ENCODE data around the gene FHIP1B.

FHIP1B gene

GRCh38 chr11:6202041-6202440, 32.4 kb downstream of the FHIP1B start:
- Histone ChIP-seq H3K9me3 (ENCODE audit: control insufficient read depth, low read length) (no peaks in the 10 kb centered on the region), H3K4me3 (ENCODE audit: extremely low read depth, insufficient read depth, low read length, poor library complexity, severe bottlenecking) (no peak overlapping the region), H3K27ac (ENCODE audit: low read depth, low read length, severe bottlenecking) (no peak overlapping the region), H3K4me1 (ENCODE audit: control insufficient read depth, insufficient read depth, low read length, poor library complexity, severe bottlenecking) (no peaks in the 10 kb centered on the region), H3K36me3 (ENCODE audit: control insufficient read depth, insufficient read depth, low read length) (peaks cover 11% of the 10 kb centered on the region)
- 90 to 100% methylated on average over 1 of the region's 1 CpG for WGBS, 2 experiments (ENCODE audit: insufficient coverage in 2 of 2)

GRCh38 chr11:6201481-6201880, 33.0 kb downstream of the FHIP1B start:
- WGBS, 2 experiments (ENCODE audit: insufficient coverage in 2 of 2): 94% methylated on average over 2 of the region's 2 CpGs; no CpG with 5 or more reads in 1 of the 2 experiments
- no peak overlapping the region for H3K4me3 ChIP-seq (ENCODE audit: extremely low read depth, insufficient read depth, low read length, poor library complexity, severe bottlenecking)
- H3K9me3 ChIP-seq (ENCODE audit: control insufficient read depth, low read length): no peaks in the 10 kb centered on the region
- peaks cover 6% of the 10 kb centered on the region for H3K36me3 ChIP-seq (ENCODE audit: control insufficient read depth, insufficient read depth, low read length)
- no peak overlapping the region for H3K27ac ChIP-seq (ENCODE audit: low read depth, low read length, severe bottlenecking)
- H3K4me1 ChIP-seq (ENCODE audit: control insufficient read depth, insufficient read depth, low read length, poor library complexity, severe bottlenecking): no peaks in the 10 kb centered on the region

GRCh38 chr11:6200975-6201374, 33.5 kb downstream of the FHIP1B start:
- Histone ChIP-seq H3K4me1 (ENCODE audit: control insufficient read depth, insufficient read depth, low read length, poor library complexity, severe bottlenecking) (no peaks in the 10 kb centered on the region), H3K4me3 (ENCODE audit: extremely low read depth, insufficient read depth, low read length, poor library complexity, severe bottlenecking) (no peak overlapping the region), H3K27ac (ENCODE audit: low read depth, low read length, severe bottlenecking) (no peak overlapping the region), H3K9me3 (ENCODE audit: control insufficient read depth, low read length) (no peaks in the 10 kb centered on the region), H3K36me3 (ENCODE audit: control insufficient read depth, insufficient read depth, low read length) (peaks cover 5% of the 10 kb centered on the region)
- WGBS, 2 experiments (ENCODE audit: insufficient coverage in 2 of 2): 75 to 77% methylated on average over 3 to 4 of the region's 4 CpGs

GRCh38 chr11:6199174-6199810, 35.1 kb downstream of the FHIP1B start, which contains the start of gene OR52W1:
TSS of gene OR52W1 (plus strand) at chr11:6199224. CDS start at chr11:6199224, 0 bp downstream.
- Histone ChIP-seq H3K4me1 (ENCODE audit: control insufficient read depth, insufficient read depth, low read length, poor library complexity, severe bottlenecking) (no peaks in the 10 kb centered on the region), H3K9me3 (ENCODE audit: control insufficient read depth, low read length) (no peaks in the 10 kb centered on the region), H3K27ac (ENCODE audit: low read depth, low read length, severe bottlenecking) (no peak within 1 kb of the TSS), H3K4me3 (ENCODE audit: extremely low read depth, insufficient read depth, low read length, poor library complexity, severe bottlenecking) (no peak within 1 kb of the TSS), H3K36me3 (ENCODE audit: control insufficient read depth, insufficient read depth, low read length) (no peaks in the 10 kb centered on the region)
- 93 to 100% methylated on average over 4 to 5 of the region's 5 CpGs for WGBS, 2 experiments (ENCODE audit: insufficient coverage in 2 of 2)

GRCh38 chr11:6197466-6198200, 36.8 kb downstream of the FHIP1B start:
- no peaks in the 10 kb centered on the region for H3K9me3 ChIP-seq (ENCODE audit: control insufficient read depth, low read length)
- WGBS, 2 experiments (ENCODE audit: insufficient coverage in 2 of 2): 85 to 90% methylated on average over 2 to 3 of the region's 4 CpGs
- no peak overlapping the region for H3K4me3 ChIP-seq (ENCODE audit: extremely low read depth, insufficient read depth, low read length, poor library complexity, severe bottlenecking)
- no peaks in the 10 kb centered on the region for H3K4me1 ChIP-seq (ENCODE audit: control insufficient read depth, insufficient read depth, low read length, poor library complexity, severe bottlenecking)
- no peak overlapping the region for H3K27ac ChIP-seq (ENCODE audit: low read depth, low read length, severe bottlenecking)
- no peaks in the 10 kb centered on the region for H3K36me3 ChIP-seq (ENCODE audit: control insufficient read depth, insufficient read depth, low read length)

- Histone ChIP-seq H3K4me1 (ENCODE audit: control insufficient read depth, insufficient read depth, low read length, poor library complexity, severe bottlenecking) (no peaks in the 10 kb centered on the region), H3K27ac (ENCODE audit: low read depth, low read length, severe bottlenecking) (no peak overlapping the region), H3K36me3 (ENCODE audit: control insufficient read depth, insufficient read depth, low read length) (no peaks in the 10 kb centered on the region), H3K4me3 (ENCODE audit: extremely low read depth, insufficient read depth, low read length, poor library complexity, severe bottlenecking) (no peak overlapping the region), H3K9me3 (ENCODE audit: control insufficient read depth, low read length) (no peaks in the 10 kb centered on the region)
- WGBS, 2 experiments (ENCODE audit: insufficient coverage in 2 of 2): 80 to 100% methylated on average over 1 of the region's 4 CpGs
These were observed 38.0 kb downstream of the FHIP1B start for GRCh38 chr11:6196396-6196795.

GRCh38 chr11:6194065-6194581, 40.3 kb downstream of the FHIP1B start:
- WGBS, 2 experiments (ENCODE audit: insufficient coverage in 2 of 2): 60% methylated on average over 1 of the region's 1 CpG; no CpG with 5 or more reads in 1 of the 2 experiments

GRCh38 chr11:6191742-6192141, 42.7 kb downstream of the FHIP1B start:
- Histone ChIP-seq H3K9me3 (ENCODE audit: control insufficient read depth, low read length) (no peaks in the 10 kb centered on the region), H3K4me3 (ENCODE audit: extremely low read depth, insufficient read depth, low read length, poor library complexity, severe bottlenecking) (no peak overlapping the region), H3K36me3 (ENCODE audit: control insufficient read depth, insufficient read depth, low read length) (no peaks in the 10 kb centered on the region), H3K4me1 (ENCODE audit: control insufficient read depth, insufficient read depth, low read length, poor library complexity, severe bottlenecking) (no peaks in the 10 kb centered on the region), H3K27ac (ENCODE audit: low read depth, low read length, severe bottlenecking) (no peak overlapping the region)

More at GRCh38 chr11:6194065-6194581, 40.3 kb downstream of the FHIP1B start:
- no peaks in the 10 kb centered on the region for H3K9me3 ChIP-seq (ENCODE audit: control insufficient read depth, low read length)
- H3K27ac ChIP-seq (ENCODE audit: low read depth, low read length, severe bottlenecking): no peak overlapping the region
- H3K36me3 ChIP-seq (ENCODE audit: control insufficient read depth, insufficient read depth, low read length): no peaks in the 10 kb centered on the region
- no peaks in the 10 kb centered on the region for H3K4me1 ChIP-seq (ENCODE audit: control insufficient read depth, insufficient read depth, low read length, poor library complexity, severe bottlenecking)
- H3K4me3 ChIP-seq (ENCODE audit: extremely low read depth, insufficient read depth, low read length, poor library complexity, severe bottlenecking): no peak overlapping the region

- Histone ChIP-seq H3K4me1 (ENCODE audit: control insufficient read depth, insufficient read depth, low read length, poor library complexity, severe bottlenecking) (no peaks in the 10 kb centered on the region), H3K36me3 (ENCODE audit: control insufficient read depth, insufficient read depth, low read length) (no peaks in the 10 kb centered on the region), H3K27ac (ENCODE audit: low read depth, low read length, severe bottlenecking) (no peak overlapping the region), H3K4me3 (ENCODE audit: extremely low read depth, insufficient read depth, low read length, poor library complexity, severe bottlenecking) (no peak overlapping the region), H3K9me3 (ENCODE audit: control insufficient read depth, low read length) (no peaks in the 10 kb centered on the region)
- 64 to 70% methylated on average over 2 of the region's 2 CpGs for WGBS, 2 experiments (ENCODE audit: insufficient coverage in 2 of 2)
These were observed 59.0 kb downstream of the FHIP1B start for GRCh38 chr11:6175440-6175839.

GRCh38 chr11:6170226-6170625, 64.2 kb downstream of the FHIP1B start, which contains the start of gene OR52B2:
TSS of gene OR52B2 (minus strand) at chr11:6170326. CDS start at chr11:6170326, 0 bp downstream.
- no CpG with 5 or more reads among the region's 1 CpG for WGBS, 2 experiments (ENCODE audit: insufficient coverage in 2 of 2)
- no peak within 1 kb of the TSS for H3K4me3 ChIP-seq (ENCODE audit: extremely low read depth, insufficient read depth, low read length, poor library complexity, severe bottlenecking)
- H3K36me3 ChIP-seq (ENCODE audit: control insufficient read depth, insufficient read depth, low read length): no peaks in the 10 kb centered on the region
- H3K4me1 ChIP-seq (ENCODE audit: control insufficient read depth, insufficient read depth, low read length, poor library complexity, severe bottlenecking): no peaks in the 10 kb centered on the region
- H3K9me3 ChIP-seq (ENCODE audit: control insufficient read depth, low read length): no peaks in the 10 kb centered on the region
- no peak within 1 kb of the TSS for H3K27ac ChIP-seq (ENCODE audit: low read depth, low read length, severe bottlenecking)

Measured in mesodermal cell (in vitro differentiated cells).